ENCODE measurements around the gene PPM1F. TPM values are rescaled to one million over a fixed set of nuclear protein-coding genes. Genes with fewer than 3 reads are reported as not detected.
"Not testable (repeated sequence)": the region's sequence is repeated elsewhere in the genome, so short reads cannot be mapped to it uniquely, and the experiment has no call there.

The PPM1F gene
- total RNA-seq, 4 donors from 2014 or later = 22.9 to 78.0 (median 36.8) TPM

DNA sequence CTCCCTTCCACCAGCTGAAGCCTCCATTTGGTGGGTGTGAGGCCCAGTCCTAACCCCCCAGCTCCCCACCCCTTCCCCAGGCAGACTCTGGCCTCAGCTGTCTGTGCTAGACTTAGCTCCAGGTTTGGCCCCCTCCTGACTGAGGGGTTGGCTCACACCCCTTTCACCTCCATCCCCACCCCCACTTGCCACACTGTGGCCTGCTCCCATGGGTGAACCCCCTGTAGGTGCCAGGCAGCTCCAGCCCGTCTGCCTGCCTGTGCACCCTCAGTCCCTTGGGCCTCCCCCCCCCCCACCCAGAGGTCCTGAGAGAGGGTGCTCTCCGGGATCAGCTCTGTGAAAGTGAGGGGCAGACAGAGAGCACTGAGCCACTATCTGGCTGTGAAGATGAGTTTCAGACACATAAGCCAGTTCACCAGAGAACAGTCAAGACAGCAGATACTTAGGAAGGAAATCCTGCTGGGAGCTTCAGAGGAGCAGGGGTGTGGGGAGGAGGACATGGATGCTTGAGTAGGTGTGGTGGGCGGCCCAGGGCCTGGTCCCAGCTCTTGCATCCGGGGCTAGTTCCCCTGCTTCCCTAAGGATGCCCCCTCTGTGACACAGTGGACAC, 36.2 kb downstream of the PPM1F start:
- 29% methylated on average over 1 of the region's 4 CpGs; no CpG with 5 or more reads in 1 of the 2 donors for WGBS, 2 donors (ENCODE audit: low coverage in 1 of 2)
- Histone ChIP-seq H3K9me3 (no peaks in the 10 kb centered on the region), H3K27ac (no peak overlapping the region), H3K36me3 (peaks cover 0 to 23% of the 10 kb centered on the region in 2 donors), H3K4me1 (peaks cover 0 to 13% (median 7%) of the 10 kb centered on the region in 3 donors), H3K4me3 (no peak overlapping the region), H3K27me3 (no peaks in the 10 kb centered on the region)
- no peak for ATAC-seq
- no peak for TF ChIP-seq POLR2AphosphoS5 (IDR thresholded peaks at IDR 0.05)
- TF ChIP-seq EP300 (IDR thresholded peaks at IDR 0.05) = no peak
- TF ChIP-seq POLR2A (IDR thresholded peaks at IDR 0.05) = no peak
- TF ChIP-seq CTCF (IDR thresholded peaks at IDR 0.05) = no peak

DNA sequence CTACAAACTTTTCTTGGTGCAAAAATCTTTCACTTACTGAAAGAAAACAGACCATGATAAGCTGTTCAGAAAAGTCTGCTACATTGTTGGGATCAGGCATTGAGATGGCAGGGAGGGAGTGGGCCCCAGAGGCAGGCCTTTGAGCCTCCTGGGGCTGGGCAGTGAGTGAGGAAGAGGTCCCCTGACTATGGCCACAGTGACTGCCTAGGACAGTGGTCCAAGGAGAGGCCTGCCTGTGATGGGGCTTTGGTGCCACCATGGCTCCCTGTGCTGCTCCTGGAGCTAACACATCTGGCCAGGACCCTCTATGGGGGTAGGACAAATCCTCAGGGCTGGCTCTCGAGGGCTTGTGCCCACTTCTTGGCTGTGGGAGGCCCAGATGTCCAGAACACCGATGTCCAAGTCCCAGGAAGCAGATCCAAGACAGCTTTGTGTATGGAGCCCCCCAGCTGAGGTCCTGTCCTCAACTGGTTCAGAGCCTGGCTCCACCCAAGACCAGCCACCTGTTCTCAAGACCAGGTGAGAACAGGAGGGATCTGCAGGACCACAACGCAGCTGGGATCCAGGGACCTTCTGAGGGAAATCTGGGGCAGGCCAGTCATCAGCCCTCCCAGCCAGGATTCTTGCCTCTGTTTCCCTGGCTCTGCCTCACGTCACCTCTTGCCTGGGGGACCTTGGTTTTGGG, 36.9 kb downstream of the PPM1F start:
- WGBS, 2 donors (ENCODE audit: low coverage in 1 of 2) = no CpG with 5 or more reads among the region's 4 CpGs
- Histone ChIP-seq H3K36me3 (peaks cover 0 to 18% of the 10 kb centered on the region in 2 donors), H3K4me1 (peaks cover 0 to 13% (median 7%) of the 10 kb centered on the region in 3 donors), H3K4me3 (no peak overlapping the region), H3K27me3 (no peaks in the 10 kb centered on the region), H3K9me3 (no peaks in the 10 kb centered on the region), H3K27ac (no peak overlapping the region)
- TF ChIP-seq CTCF (IDR thresholded peaks at IDR 0.05) (no peak), EP300 (IDR thresholded peaks at IDR 0.05) (no peak), POLR2AphosphoS5 (IDR thresholded peaks at IDR 0.05) (no peak), POLR2A (IDR thresholded peaks at IDR 0.05) (no peak)
- no peak for ATAC-seq

- not testable (repeated sequence) for H3K4me3 ChIP-seq
These were observed 38.5 kb downstream of the PPM1F start for GRCh38 chr22:21914033-21914642.

GRCh38 chr22:21910367-21910766, 42.3 kb downstream of the PPM1F start:
- H3K9me3 ChIP-seq, ATAC-seq, H3K4me3 ChIP-seq, H3K36me3 ChIP-seq, H3K27me3 ChIP-seq, H3K27ac ChIP-seq, H3K4me1 ChIP-seq: not testable (repeated sequence)
- 91 to 100% methylated on average over 3 to 4 of the region's 4 CpGs for WGBS, 2 donors (ENCODE audit: low coverage in 1 of 2)

More at GRCh38 chr22:21914033-21914642, 38.5 kb downstream of the PPM1F start:
- ATAC-seq, H3K27ac ChIP-seq, H3K36me3 ChIP-seq, H3K9me3 ChIP-seq, H3K27me3 ChIP-seq: not testable (repeated sequence)
- H3K4me1 ChIP-seq = peaks cover 0 to 13% (median 7%) of the 10 kb centered on the region in 3 donors
- WGBS, 2 donors (ENCODE audit: low coverage in 1 of 2) = 87 to 100% methylated on average over 2 to 8 of the region's 8 CpGs

DNA sequence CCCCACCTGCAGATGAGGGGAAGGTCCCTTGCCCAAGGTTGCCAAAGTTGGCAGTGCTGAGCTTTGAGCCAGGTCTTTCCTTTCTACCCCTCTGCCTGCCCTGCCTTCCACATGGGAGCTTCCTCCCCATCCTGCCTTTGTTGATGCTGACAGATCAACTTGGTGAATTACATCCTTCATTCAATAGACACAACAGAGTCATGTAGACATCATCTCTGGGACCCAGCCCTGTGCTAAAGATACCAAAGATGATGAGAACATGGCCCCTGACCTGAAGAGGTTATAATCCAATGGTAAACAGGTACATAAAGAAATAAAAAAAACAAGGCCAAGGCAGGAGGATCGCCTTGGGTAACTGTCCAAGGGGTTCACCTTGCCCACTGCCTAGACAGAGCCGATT, 42.8 kb downstream of the PPM1F start:
- H3K36me3 ChIP-seq = no peaks in the 10 kb centered on the region
- H3K27ac ChIP-seq = no peak overlapping the region
- ATAC-seq = no peak
- H3K4me1 ChIP-seq = no peaks in the 10 kb centered on the region
- no peaks in the 10 kb centered on the region for H3K27me3 ChIP-seq
- TF ChIP-seq CTCF (IDR thresholded peaks at IDR 0.05) (no peak), EP300 (IDR thresholded peaks at IDR 0.05) (no peak), POLR2A (IDR thresholded peaks at IDR 0.05) (no peak), POLR2AphosphoS5 (IDR thresholded peaks at IDR 0.05) (no peak)
- H3K9me3 ChIP-seq = no peaks in the 10 kb centered on the region
- no peak overlapping the region for H3K4me3 ChIP-seq
- WGBS, 2 donors (ENCODE audit: low coverage in 1 of 2) = 83 to 93% methylated on average over 2 of the region's 2 CpGs
